Parathyroid adenoma (tissue), 2 donors: Measurements from ENCODE around the gene NRAP.

Experiments
- H2AFZ ChIP-seq: fragments of 300-600 bp; sonication (generic); one replicate; pipeline ENCODE4 v1.7.0; 2017; ENCODE audit warnings: antibody characterized with exemption, mild to moderate bottlenecking
- H3K27ac ChIP-seq: fragments of 300-600 bp; sonication (generic); one replicate; pipeline ENCODE4 v1.7.0; 2017
- H3K27me3 ChIP-seq: fragments of 300-600 bp; sonication (generic); one replicate; pipeline ENCODE4 v1.7.0; 2017; ENCODE audit warnings: low read length; ENCODE audit not compliant: control insufficient read depth, insufficient read depth
- H3K36me3 ChIP-seq: fragments of 300-600 bp; sonication (generic); one replicate; pipeline ENCODE4 v1.7.0; 2017; ENCODE audit warnings: low read length; ENCODE audit not compliant: control insufficient read depth, insufficient read depth
- H3K4me1 ChIP-seq: fragments of 300-600 bp; sonication (generic); one replicate; pipeline ENCODE4 v1.7.0; 2017; ENCODE audit warnings: control low read depth
- H3K4me2 ChIP-seq: fragments of 300-600 bp; sonication (generic); one replicate; pipeline ENCODE4 v1.7.0; 2017; ENCODE audit warnings: low read length
- H3K4me3 ChIP-seq: fragments of 300-600 bp; sonication (generic); one replicate; pipeline ENCODE4 v1.7.0; 2017; ENCODE audit warnings: low read depth, low read length
- H3K79me2 ChIP-seq: fragments of 300-600 bp; sonication (generic); one replicate; pipeline ENCODE4 v1.7.0; 2017; ENCODE audit warnings: control low read depth
- H3K9ac ChIP-seq: fragments of 300-600 bp; sonication (generic); one replicate; pipeline ENCODE4 v1.7.0; 2017; ENCODE audit warnings: mild to moderate bottlenecking
- H3K9me3 ChIP-seq: fragments of 300-600 bp; sonication (generic); one replicate; pipeline ENCODE4 v1.7.0; 2017; ENCODE audit warnings: low read length; ENCODE audit not compliant: control insufficient read depth
- CTCF ChIP-seq: fragments of 300-600 bp; sonication (generic); IDR thresholded peaks from one replicate; pipeline ENCODE4 v1.7.0; 2017; ENCODE audit warnings: antibody characterized with exemption, mild to moderate bottlenecking
- donor health status: primary hyperparathyroidism.

NRAP gene

GRCh38 chr10:113555245-113555644 lies 108.6 kb downstream of the NRAP start:
- no peaks in the 10 kb centered on the region for H3K4me1 ChIP-seq
- H3K4me3 ChIP-seq, result no peak overlapping the region
- no peak for TF ChIP-seq CTCF
- H3K9me3 ChIP-seq, result no peaks in the 10 kb centered on the region
- H3K27ac ChIP-seq, result no peak overlapping the region
- no peaks in the 10 kb centered on the region for H3K36me3 ChIP-seq
- H2AFZ ChIP-seq, result no peak overlapping the region
- H3K9ac ChIP-seq, result no peak overlapping the region
- H3K27me3 ChIP-seq, result no peaks in the 10 kb centered on the region
- no peak overlapping the region for H3K4me2 ChIP-seq
- no peaks in the 10 kb centered on the region for H3K79me2 ChIP-seq

GRCh38 chr10:113554214-113554613 lies 109.6 kb downstream of the NRAP start:
- TF ChIP-seq CTCF, result no peak
- H3K9ac ChIP-seq, result no peak overlapping the region
- H3K27ac ChIP-seq, result no peak overlapping the region
- no peaks in the 10 kb centered on the region for H3K27me3 ChIP-seq
- no peaks in the 10 kb centered on the region for H3K36me3 ChIP-seq
- no peak overlapping the region for H2AFZ ChIP-seq
- no peaks in the 10 kb centered on the region for H3K9me3 ChIP-seq
- no peak overlapping the region for H3K4me3 ChIP-seq
- no peaks in the 10 kb centered on the region for H3K79me2 ChIP-seq
- H3K4me2 ChIP-seq, result no peak overlapping the region
- peaks cover 4% of the 10 kb centered on the region for H3K4me1 ChIP-seq

GRCh38 chr10:113553149-113553548 lies 110.7 kb downstream of the NRAP start:
- no peak overlapping the region for H3K4me2 ChIP-seq
- TF ChIP-seq CTCF, result no peak
- no peaks in the 10 kb centered on the region for H3K27me3 ChIP-seq
- H3K4me1 ChIP-seq, result peaks cover 4% of the 10 kb centered on the region
- no peak overlapping the region for H2AFZ ChIP-seq
- H3K27ac ChIP-seq, result no peak overlapping the region
- no peaks in the 10 kb centered on the region for H3K9me3 ChIP-seq
- no peaks in the 10 kb centered on the region for H3K79me2 ChIP-seq
- H3K36me3 ChIP-seq, result no peaks in the 10 kb centered on the region
- no peak overlapping the region for H3K4me3 ChIP-seq
- H3K9ac ChIP-seq, result no peak overlapping the region

- H3K9me3 ChIP-seq, result no peaks in the 10 kb centered on the region
- no peak for TF ChIP-seq CTCF
- H2AFZ ChIP-seq, result no peak within 1 kb of the TSS
- no peak within 1 kb of the TSS for H3K9ac ChIP-seq
- peaks cover 4% of the 10 kb centered on the region for H3K4me1 ChIP-seq
- no peak within 1 kb of the TSS for H3K4me3 ChIP-seq
- H3K27me3 ChIP-seq, result no peaks in the 10 kb centered on the region
- no peak within 1 kb of the TSS for H3K27ac ChIP-seq
- H3K4me2 ChIP-seq, result no peak within 1 kb of the TSS
- H3K79me2 ChIP-seq, result no peaks in the 10 kb centered on the region
- no peaks in the 10 kb centered on the region for H3K36me3 ChIP-seq
Measured at GRCh38 chr10:113552701-113553100, 111.1 kb downstream of the NRAP start, which contains the start of gene HABP2. HABP2 (plus strand) TSS chr10:113553053; CDS start chr10:113553122, 69 bp downstream.

GRCh38 chr10:113552014-113552413 lies 111.8 kb downstream of the NRAP start:
- Histone ChIP-seq H2AFZ (no peak overlapping the region), H3K9ac (no peak overlapping the region), H3K4me1 (peaks cover 4% of the 10 kb centered on the region), H3K36me3 (no peaks in the 10 kb centered on the region), H3K9me3 (no peaks in the 10 kb centered on the region), H3K4me3 (no peak overlapping the region), H3K27me3 (no peaks in the 10 kb centered on the region), H3K4me2 (no peak overlapping the region), H3K27ac (no peak overlapping the region), H3K79me2 (no peaks in the 10 kb centered on the region)
- TF ChIP-seq CTCF, result no peak
